GM19025 (cell line): Measurements from ENCODE around the gene MMP8.
"Not testable (repeated sequence)": the region's sequence is repeated elsewhere in the genome, so short reads cannot be mapped to it uniquely, and the experiment has no call there.

ENCODE experiments used
- ATAC-seq: cut with Tn5 transposase; IDR thresholded peaks from one replicate; pipeline ENCODE4 v1.9.1; 2021; ENCODE audit warnings: mild to moderate bottlenecking, low read depth, moderate library complexity; ENCODE audit not compliant: unreplicated experiment

MMP8 gene, protein sequence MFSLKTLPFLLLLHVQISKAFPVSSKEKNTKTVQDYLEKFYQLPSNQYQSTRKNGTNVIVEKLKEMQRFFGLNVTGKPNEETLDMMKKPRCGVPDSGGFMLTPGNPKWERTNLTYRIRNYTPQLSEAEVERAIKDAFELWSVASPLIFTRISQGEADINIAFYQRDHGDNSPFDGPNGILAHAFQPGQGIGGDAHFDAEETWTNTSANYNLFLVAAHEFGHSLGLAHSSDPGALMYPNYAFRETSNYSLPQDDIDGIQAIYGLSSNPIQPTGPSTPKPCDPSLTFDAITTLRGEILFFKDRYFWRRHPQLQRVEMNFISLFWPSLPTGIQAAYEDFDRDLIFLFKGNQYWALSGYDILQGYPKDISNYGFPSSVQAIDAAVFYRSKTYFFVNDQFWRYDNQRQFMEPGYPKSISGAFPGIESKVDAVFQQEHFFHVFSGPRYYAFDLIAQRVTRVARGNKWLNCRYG

DNA sequence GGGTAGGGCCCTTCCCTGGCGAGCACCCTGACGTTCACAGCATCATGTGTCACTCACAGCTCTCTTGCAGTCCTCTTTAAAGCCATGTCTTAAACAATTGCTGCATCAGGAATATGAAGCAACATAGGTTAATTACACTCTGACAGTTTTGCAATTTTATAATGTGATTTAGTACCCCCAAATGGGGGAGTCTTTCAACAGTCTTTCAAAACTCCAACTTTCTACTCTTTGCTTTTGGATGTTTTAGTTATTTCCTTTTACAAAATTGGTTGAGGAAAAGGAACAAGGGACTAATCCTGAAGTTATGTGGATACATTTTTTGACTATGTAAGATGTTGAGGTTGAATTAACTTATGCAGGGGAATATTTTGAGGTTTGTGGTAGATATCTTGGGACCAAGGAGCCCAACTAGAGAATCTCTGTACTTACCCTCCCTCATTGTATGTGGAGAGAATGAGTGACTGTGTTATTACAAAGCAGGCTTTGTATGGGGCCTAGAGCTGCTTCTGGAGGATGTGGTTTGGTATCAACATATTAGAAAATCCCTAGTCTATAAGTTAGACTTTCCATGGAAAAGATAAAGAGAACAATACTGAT lies at the start of gene MMP8:
Gene MMP8, minus strand, starts transcription at position 51 of the 597 bp plus-strand sequence. CDS start 99 bp downstream, outside the sequence.
- no peak for ATAC-seq

DNA sequence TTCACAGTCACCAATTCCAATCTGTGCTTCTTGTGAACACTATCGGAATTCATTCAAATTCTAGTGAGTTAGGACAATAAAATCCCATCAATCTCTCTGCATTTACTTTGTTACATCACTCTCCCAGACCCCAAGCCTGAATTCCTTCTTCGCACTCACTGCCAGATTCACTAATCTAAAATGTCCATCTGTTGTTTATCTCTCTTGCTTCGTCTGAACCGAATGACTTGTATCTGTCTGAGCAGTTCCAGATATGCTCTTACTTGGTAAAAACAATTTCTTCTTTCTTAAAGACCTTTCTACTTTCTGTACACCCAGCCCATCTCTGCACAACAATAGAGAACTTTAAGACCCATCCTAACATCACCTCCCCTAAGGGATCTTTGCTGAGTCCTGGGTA lies 48.6 kb upstream of the MMP8 start:
- no peak for ATAC-seq

DNA sequence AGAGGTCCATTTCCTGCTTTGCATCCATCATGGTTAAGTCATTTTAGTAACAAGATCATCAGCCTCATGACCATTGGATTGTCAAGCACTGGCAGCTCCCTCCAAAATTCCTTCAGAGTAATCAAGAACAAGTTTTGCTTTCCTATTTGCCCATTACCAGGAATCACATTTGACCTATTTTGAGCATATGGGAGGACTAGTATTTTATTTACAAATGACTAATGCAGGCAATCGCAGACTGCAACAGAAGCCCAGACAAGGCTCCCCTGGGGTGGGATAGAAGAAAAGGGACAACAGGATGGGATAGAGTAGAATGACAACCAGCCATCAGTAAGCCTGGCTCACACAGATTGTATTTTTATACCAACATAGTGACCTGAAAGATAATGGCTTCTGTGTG lies 46.6 kb upstream of the MMP8 start:
- ATAC-seq: no peak

DNA sequence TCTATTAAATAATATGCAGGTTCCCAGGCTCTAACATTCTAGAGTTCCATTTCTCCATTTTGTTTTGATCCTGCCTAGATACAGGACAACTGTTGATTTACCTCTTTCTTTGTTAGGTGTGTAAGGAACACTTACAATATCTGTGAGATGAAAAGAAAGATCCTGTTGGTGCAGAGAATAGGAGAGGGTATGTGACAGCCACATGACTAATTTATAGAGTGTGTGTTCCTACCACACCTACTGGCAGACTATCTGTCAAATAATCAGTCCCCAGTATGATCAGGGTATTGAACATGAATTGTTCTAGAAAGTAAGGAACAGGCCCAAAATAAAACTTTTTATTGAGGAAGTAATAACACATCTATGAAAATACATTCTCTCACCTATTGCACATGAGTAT lies 45.4 kb upstream of the MMP8 start:
- no peak for ATAC-seq

DNA sequence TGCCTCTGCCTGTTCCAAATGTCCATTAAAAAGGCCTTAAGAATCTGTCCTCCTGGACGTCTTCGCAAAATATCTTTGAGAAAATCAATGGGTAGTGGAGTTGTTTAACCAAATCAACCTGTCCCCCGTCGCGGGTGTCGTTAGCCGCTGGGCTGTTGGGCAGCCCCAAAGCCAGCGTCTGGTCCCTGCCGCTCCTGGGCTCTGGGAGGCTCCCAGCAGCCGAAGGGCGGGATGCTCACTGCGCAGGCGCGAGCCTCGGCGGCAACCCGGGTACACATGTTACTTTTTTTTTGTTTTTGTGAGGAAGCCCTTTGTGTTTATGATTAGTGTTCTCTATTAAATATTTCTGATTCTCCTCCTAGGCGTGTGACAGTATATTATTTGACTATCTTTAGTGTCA lies 43.0 kb upstream of the MMP8 start:
- ATAC-seq: no peak

DNA sequence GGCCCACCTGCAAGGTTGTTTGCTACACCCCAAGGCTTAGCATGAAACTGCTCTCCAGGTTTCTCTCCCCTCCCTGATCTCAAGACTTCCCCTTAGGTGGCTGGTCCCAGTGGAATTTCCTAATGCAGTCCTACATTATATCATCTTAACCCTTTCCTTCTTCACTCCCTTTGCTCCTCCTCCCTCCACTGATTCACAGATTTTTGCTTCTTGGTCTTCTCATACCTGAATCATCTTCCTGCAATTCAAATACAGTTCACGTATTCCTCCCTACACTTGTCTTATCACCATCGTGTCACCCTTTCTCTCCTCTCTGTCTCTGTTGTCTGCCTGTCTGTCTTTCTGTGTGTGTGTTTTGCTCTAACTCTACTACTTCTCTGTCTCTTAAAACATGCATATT lies 38.7 kb upstream of the MMP8 start:
- ATAC-seq: no peak

DNA sequence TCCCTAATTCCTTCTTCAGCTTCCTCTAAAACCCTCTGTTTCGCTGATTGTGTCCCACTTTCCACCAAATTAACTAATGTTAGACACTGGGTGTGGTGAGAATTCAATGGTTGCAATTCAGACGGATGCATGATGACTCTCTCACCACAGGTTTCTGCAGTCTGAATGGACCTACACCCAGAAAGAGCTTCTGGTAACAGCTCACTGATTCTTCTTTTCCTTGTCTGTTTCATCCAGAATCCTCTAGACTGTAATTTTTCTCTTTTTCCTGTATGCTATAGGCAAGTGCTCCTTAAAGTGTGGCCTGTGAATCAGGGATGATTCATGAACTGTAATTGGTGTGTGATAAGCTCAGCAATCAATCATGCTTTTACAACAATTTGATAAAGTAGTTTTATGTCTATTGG lies 37.6 kb upstream of the MMP8 start:
- no peak for ATAC-seq

DNA sequence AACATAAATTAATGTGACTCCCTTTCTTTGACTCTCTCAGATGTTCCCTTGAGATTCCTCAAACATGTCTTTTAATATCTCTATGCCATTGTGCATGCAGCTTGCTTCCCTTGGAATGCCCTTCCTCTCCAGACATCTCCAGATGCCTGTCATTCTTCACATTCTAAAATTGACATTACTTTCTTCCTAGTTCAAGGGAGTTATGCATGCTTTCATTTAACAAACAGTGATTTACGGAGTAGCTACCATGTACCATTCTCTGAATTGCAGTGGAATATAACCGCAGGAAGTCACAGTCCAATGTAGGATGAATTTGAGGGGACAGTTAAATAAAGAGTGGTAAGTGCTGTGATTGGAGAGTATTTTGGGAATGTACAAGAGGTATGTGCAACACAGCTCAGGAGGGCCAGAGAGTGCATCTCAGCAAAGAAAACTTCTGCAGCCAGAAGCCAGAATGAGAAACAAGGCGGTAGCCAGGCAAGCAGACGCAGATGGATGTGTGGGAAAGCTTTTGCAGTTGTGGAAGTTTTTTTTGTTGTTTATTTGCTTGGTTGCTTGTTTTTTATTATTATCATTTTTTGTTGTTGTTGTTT lies 37.0 kb upstream of the MMP8 start:
- ATAC-seq: no peak

DNA sequence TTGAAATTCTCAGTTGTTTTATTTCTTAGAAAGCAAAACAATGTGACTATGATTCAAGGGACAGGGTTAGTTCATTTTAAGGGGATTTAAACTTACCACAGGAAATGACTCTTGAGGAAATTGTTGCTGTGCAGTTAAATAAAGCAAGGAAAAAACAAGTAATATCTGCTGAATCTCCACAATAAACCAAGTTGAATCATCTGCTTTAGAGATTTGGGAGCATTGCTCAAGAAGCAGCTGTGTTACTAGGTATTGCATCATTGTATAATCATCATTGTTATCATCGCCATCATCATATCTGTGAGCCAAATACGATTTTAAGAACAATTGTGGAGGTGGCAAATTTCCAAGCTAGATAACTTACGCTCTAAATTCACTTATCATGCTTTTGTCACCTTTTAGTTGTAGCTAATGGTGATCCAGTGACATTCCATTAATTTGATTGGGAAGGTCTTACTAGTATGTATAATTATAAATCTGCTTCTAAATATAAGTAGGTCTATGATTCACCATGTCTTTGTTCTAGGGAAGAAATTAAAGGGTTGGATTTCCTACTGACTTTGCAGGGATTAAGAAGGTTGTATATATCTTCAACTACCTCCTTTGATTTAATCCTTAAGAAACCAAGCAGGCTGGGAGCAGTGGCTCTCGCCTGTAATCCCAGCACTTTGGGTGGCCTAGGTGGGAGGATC lies 35.7 kb upstream of the MMP8 start:
- ATAC-seq: no peak

DNA sequence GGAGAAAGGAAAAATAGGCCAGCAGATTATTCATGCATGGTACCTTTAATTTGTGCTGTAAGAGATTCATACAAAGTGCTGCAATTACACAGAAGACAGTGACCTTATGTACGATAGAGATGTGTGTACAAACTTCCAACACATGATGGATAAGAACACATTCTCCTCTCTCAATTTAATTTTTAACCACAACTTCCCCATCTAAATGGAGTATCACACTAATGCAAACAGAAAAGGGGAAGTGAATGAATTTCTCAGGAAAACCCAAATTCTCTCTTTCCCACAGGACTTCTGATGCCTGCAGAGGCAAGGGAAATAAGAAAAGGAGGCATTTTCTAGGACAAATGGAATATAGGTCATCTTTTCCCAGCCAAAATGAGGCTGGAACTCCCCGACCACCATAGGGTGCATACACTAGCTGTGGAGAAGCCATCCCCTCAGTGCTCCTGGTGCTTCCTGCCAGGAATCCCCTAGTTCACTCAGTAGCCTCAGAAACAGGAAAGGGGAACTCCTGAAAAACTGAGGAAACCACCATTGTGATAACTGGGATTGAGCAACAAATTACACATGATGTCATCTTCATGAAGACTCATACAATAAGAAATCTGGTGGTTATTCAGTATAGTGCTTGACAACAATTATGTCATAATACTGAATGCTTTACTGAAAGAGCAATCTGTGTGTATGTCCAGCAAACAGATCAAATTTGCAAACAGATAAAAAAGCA lies 33.2 kb upstream of the MMP8 start:
- ATAC-seq: no peak

DNA sequence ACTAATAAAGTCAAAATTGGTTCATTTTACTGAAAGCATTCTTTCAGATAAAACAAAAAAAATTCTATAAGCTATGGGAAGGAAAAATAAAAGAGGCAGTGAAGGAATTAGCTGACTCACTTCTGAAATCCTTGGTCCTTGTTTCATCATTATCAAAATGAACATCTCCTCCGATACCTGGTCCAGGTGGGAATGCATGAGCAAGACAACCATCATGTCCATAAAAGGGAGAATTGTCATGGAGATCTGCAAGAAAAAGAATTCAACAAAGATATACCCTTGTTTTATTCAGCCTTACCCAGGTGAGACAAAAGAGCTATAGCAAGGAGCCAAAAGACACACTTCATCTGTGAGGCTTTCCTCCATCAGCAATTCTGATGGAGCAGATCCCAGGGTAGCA lies 28.5 kb upstream of the MMP8 start:
- no peak for ATAC-seq

DNA sequence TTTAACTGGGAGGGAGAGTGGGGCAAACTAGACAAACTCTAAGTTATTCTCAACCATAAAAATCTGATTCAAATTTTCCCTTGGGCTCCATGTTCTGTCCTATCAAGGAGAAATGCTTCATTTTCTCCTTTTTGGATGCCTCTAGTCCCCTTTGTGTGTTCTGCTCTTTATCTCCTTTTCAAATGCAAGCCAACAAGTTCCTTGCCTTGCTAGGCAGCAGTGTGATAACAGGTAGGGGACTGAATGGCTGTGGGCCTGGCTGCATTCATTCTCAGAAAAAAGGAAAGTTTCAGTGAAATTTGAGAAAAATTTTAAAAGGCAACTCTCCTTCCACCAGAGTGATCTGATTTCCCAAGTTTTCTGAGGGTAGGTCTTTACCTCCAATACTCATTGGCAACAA lies 26.9 kb upstream of the MMP8 start:
- ATAC-seq: no peak

DNA sequence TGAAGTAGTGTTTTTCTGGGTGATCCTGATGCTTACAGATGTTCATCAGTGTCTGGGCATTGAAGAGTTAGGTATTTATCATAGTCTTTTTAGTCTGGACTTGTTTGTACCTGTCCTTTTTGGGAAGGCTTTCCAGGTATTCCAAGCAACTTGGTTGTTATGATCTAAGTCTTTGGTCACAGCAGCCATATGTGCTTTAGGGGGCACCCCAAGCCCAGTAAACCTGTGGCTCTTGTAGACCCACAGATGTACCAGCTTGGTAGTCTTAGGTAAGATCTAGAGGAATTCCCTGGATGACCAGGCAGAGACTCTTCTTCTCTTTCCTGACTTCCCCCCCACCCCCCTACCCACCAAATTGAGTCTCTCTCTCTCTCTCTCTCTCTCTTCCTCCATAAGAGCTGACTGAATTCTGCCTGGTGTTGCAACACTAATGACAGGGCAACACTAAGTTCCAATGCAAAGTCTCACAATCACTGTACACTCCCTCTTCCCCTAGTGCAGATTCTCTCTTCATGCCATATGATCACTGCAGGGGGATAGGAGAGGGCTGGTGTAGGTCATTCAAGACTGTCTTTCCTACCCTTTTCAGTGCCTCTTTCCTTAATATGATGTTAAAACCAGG lies 24.5 kb upstream of the MMP8 start:
- no peak for ATAC-seq

DNA sequence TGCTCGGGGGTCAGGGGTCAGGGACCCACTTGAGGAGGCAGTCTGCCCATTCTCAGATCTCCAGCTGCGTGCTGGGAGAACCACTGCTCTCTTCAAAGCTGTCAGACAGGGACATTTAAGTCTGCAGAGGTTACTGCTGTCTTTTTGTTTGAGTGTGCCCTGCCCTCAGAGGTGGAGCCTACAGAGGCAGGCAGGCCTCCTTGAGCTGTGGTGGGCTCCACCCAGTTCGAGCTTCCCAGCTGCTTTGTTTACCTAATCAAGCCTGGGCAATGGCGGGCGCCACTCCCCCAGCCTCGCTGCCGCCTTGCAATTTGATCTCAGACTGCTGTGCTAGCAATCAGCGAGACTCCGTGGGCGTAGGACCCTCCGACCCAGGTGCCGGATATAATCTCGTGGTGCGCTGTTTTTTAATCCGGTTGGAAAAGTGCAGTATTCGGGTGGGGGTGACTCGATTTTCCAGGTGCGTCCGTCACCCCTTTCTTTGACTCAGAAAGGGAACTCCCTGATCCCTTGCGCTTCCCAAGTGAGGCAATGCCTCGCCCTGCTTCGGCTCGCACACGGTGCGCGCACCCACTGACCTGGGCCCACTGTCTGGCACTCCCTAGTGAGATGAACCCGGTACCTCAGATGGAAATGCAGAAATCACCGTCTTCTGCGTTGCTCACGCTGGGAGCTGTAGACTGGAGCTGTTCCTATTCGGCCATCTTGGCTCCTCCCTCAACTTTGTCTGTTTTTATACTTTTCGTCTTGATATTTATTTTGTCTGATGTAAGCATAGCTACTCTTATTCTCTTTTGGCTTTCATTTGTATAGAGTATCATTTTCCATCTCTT lies 22.2 kb upstream of the MMP8 start:
- not testable (repeated sequence) for ATAC-seq

DNA sequence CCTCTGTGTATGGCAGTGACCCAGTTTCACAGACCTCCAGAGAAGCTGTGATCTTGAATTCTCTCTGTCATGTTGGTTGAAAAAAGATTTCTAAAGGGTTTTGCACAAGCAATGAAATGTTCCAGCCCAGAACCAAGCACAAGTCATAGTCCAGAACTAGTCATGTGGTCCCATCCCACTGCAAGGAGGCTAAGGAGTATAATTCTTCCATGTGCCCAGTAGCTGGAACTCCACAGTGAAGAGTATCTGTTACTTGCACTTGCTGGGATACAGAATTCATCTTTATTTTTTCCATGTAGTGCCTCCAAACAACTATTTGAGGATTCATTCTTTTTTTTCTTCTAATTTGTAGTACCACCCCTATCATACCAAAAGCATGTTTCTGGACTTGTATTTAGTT lies 9.9 kb upstream of the MMP8 start:
- ATAC-seq: no peak

DNA sequence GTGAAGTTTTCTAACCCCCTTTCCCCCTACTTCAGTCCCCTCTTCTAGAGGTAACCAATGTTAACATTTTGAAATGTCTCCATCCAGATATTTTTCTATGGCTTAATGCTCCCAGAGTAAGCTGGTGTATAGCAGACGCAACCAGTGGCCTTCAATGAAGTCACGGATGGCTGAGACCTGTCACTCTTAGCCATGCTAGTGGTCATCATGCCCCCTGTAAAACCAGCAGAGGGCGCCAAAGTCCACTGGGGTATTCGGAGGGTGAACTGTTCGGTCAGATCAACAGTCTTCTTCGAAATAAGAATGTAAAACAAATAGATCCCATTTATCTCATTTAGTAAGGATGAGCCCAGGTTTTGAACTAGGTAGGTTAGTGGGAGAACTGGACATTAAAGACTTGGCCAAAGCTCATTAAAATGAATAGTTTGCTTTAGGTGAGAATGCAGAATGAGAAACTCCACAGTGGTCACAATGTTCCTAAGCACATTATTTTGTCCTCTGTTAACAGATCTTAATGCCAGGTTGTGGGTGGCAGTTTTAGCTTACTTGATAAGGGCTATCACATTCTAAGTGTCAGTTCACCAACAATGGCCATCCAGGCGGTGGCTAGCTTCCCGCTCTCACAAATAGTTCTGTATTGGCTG lies 8.6 kb upstream of the MMP8 start:
- ATAC-seq: peak; percentile 67

DNA sequence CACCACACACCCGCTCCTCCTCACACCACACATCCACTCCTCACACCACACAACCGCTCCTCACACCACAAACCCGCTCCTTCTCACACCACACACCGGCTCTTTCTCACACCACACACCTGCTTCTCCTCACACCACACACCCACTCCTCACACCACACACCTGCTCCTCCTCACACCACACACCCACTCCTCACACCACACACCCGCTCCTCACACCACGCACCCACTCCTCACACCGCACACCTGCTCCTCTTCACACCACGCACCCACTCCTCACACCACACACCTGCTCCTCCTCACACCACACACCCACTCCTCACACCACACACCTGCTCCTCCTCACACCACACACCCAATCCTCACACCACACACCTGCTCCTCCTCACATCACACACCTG lies 6.2 kb upstream of the MMP8 start:
- not testable (repeated sequence) for ATAC-seq

DNA sequence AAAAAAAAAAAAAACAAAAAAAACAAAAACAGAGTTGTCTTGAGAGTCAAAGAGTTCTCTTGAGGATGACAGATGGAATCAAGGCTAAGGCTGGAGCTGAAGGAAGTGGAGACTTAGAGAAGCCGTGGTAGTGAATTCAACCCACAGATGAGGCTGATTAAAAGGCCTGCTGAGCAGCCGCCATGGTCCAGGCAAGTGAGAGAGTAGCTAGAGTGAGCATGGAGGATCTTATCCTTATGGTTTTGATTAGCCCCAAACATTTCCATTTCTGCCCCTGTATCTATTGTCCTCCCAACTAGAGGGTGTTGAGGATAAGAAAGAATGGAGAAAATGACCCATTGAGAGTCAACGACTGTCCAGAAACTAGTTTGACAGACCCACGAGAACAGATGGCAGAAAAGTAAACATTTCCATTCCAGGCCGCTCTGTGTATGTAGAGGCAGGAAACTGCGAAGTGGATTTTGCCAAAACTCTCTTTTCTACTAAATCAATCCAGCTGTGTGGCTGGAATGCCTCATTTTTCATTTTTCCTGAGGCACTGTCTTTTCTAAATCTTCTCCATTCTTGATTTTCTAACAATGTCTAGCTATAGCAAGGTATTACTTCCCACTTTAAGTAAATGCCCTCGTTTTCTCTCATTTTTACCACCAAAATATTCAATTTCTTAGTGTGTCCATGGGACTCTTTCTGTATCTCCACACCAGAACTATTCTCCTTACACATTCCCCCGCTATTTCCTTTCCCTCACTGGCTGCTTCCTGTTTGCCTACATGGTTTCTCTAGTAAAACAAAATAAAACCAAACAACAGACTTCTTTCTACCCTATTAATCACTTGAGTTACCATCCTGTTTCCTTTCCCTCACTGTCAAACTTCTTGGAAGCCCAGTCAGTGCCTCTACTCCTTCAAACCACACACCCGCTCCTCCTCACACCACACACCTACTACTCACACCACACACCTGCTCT lies 5.4 kb upstream of the MMP8 start:
- ATAC-seq: no peak
